PC-9 (cell line): ENCODE measurements around the gene SPTB. TPM values are rescaled to one million over a fixed set of nuclear protein-coding genes. Genes with fewer than 3 reads are reported as not detected.
A peak's percentile ranks its signal among the peaks of the same experiment; 100 is the strongest.

Experiments used
- BruUV-seq: library from RNA; stranded (reverse); fragments of 400-500 nt; replicated peaks from 2 replicates; lab custom pipeline; 2021; lab: Mats Ljungman, UMichigan
- CTCF ChIA-PET: fragments of 300-600 bp; sonication (Branson Sonifier 250); formaldehyde crosslinking; loops from one replicate; lab custom pipeline; 2022; ENCODE audit warnings: antibody characterized with exemption; lab: Charles Lee
- POLR2A ChIA-PET: fragments of 300-600 bp; sonication (Branson Sonifier 250); formaldehyde crosslinking; loops from one replicate; lab custom pipeline; 2022; ENCODE audit warnings: antibody characterized with exemption; ENCODE audit not compliant: unreplicated experiment; lab: Charles Lee
- DNase-seq, 2 experiments: peaks; one replicate each; pipeline versions ENCODE4 v3.0.0 to v3.0.0-alpha.2; 2015 to 2022; ENCODE audit warnings: mixed read lengths in 1 of 2
- H2AFZ ChIP-seq: fragments of 200-600 bp; sonication (generic); 2 replicates; pipeline ENCODE4 v1.8.1; 2017; ENCODE audit warnings: antibody characterized with exemption
- H3F3A ChIP-seq: fragments of 200-600 bp; sonication (generic); 2 replicates; pipeline ENCODE4 v1.8.1; 2017; ENCODE audit warnings: antibody characterized with exemption, mild to moderate bottlenecking, low read depth; ENCODE audit not compliant: insufficient read depth
- H3K27ac ChIP-seq: fragments of 200-600 bp; sonication (generic); 2 replicates; pipeline ENCODE4 v1.6.1; 2016; ENCODE audit warnings: mixed run types
- H3K27me3 ChIP-seq: fragments of 200-600 bp; sonication (generic); 2 replicates; pipeline ENCODE4 v1.6.1; 2016; ENCODE audit warnings: low read depth, mixed run types; ENCODE audit not compliant: insufficient read depth
- H3K36me3 ChIP-seq: fragments of 200-600 bp; sonication (generic); 2 replicates; pipeline ENCODE4 v1.6.1; 2016; ENCODE audit warnings: low read depth, mixed run types
- H3K4me1 ChIP-seq: fragments of 200-600 bp; sonication (generic); replicated peaks from 2 replicates; pipeline ENCODE4 v1.6.1; 2016; ENCODE audit warnings: mixed run types; ENCODE audit not compliant: insufficient read depth
- H3K4me2 ChIP-seq: fragments of 200-600 bp; sonication (generic); 2 replicates; pipeline ENCODE4 v1.6.1; 2017; ENCODE audit warnings: mixed run types
- H3K4me3 ChIP-seq: fragments of 200-600 bp; sonication (generic); 2 replicates; pipeline ENCODE4 v1.6.1; 2016; ENCODE audit warnings: mixed run types
- H3K79me2 ChIP-seq: fragments of 200-600 bp; sonication (generic); 2 replicates; pipeline ENCODE4 v1.6.1; 2017; ENCODE audit warnings: low read depth, mixed run types
- H3K9me2 ChIP-seq: fragments of 200-600 bp; sonication (generic); 2 replicates; pipeline ENCODE4 v1.8.1; 2017; ENCODE audit warnings: mild to moderate bottlenecking; ENCODE audit not compliant: insufficient read depth
- H3K9me3 ChIP-seq: fragments of 200-600 bp; sonication (generic); 2 replicates; pipeline ENCODE4 v1.8.1; 2016; ENCODE audit warnings: low read depth; ENCODE audit not compliant: insufficient read depth
- H4K20me1 ChIP-seq: fragments of 200-600 bp; sonication (generic); 2 replicates; pipeline ENCODE4 v1.8.1; 2017; ENCODE audit not compliant: insufficient read depth
- CTCF ChIP-seq: fragments of 200-600 bp; sonication (generic); conservative IDR thresholded peaks from 2 replicates; pipeline ENCODE4 v1.6.1; 2017; ENCODE audit warnings: mixed run types, antibody characterized with exemption, mild to moderate bottlenecking, moderate library complexity
- EZH2 ChIP-seq: fragments of 200-600 bp; sonication (generic); IDR thresholded peaks from 2 replicates; pipeline ENCODE4 v1.8.0; 2017; ENCODE audit warnings: antibody characterized with exemption, low read depth
- intact Hi-C: fragments of 100-400 bp; cut with micrococcal nuclease; formaldehyde crosslinking; loops from one replicate; pipeline ENCODE4 v1.10.0; 2022; ENCODE audit not compliant: unreplicated experiment
- total RNA-seq: library from RNA; stranded (reverse); gene quantifications from 2 replicates; pipeline ENCODE4 v1.2.3, GENCODE V29; 2021

The SPTB gene
- total RNA-seq, 1 experiment from 2014 or later, result 0.50 TPM

- H3K4me3 ChIP-seq, result peak overlapping the region; percentile 11; the same call in 1 of the 2 replicates
- H3K36me3 ChIP-seq, result no peaks in the 10 kb centered on the region
- TSS peak; percentile 91 for BruUV-seq
- H3K27ac ChIP-seq, result peak overlapping the region; percentile 88
- ChIA-PET CTCF (interaction anchor here (0.7 to 1.0 kb wide), 2 partner anchors 45 to 215 kb away, joined by 3 read pairs; no protein-coding TSS in a partner anchor), POLR2A (interaction anchor here (0.5 to 0.6 kb wide), 2 partner anchors 214 to 279 kb away, joined by 4 to 5 read pairs; no protein-coding TSS in a partner anchor)
- no peaks in the 10 kb centered on the region for H3K9me2 ChIP-seq
- peaks cover 38% of the 10 kb centered on the region for H3F3A ChIP-seq
- DNase-seq, result no peak
- H2AFZ ChIP-seq, result no peak overlapping the region
- H3K27me3 ChIP-seq, result no peaks in the 10 kb centered on the region
- H3K79me2 ChIP-seq, result peaks cover 89% of the 10 kb centered on the region
- H3K4me1 ChIP-seq, result peaks cover 92% of the 10 kb centered on the region
- peak overlapping the region; percentile 66 for H3K4me2 ChIP-seq
- no peaks in the 10 kb centered on the region for H4K20me1 ChIP-seq
- H3K9me3 ChIP-seq, result no peaks in the 10 kb centered on the region
- TF ChIP-seq CTCF (no peak), EZH2 (no peak)
- intact Hi-C loops, result no loop called here
Observed at GRCh38 chr14:64719601-64720000, 160.1 kb downstream of the SPTB start.

DNA sequence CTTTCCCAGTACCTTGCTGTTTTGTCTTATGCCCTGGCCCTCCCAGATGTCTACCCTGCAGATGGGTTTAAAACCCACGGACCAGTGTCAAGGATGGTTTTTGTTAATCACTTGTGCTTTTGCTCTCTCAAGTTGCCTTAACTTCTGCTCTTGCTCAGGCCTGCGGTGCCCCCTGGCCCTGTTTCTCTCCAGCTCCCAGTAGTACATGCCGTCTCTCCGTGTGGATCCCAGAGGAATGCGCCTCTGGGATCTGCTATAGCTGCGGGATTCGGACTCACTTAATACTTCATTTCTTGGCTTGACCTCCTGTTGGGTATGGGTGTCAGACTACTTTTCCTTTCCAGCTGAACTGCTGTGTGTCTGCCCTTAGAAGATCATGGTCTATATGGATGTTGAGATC is 160.9 kb downstream of the SPTB start:
- DNase-seq, result no peak
- Histone ChIP-seq H3K9me2 (no peaks in the 10 kb centered on the region), H3K4me2 (peak overlapping the region; percentile 69; the same call in 1 of the 2 replicates), H3K4me1 (peaks cover 84% of the 10 kb centered on the region), H3F3A (peaks cover 47% of the 10 kb centered on the region), H3K27ac (peak overlapping the region; percentile 88), H3K9me3 (peaks cover 5% of the 10 kb centered on the region; the same call in 1 of the 2 replicates), H3K27me3 (no peaks in the 10 kb centered on the region), H3K36me3 (0 out of 2 replicates have a peak, but pooled peaks cover 3% of the 10 kb centered on the region), H3K4me3 (no peak overlapping the region), H2AFZ (no peak overlapping the region), H3K79me2 (peaks cover 89% of the 10 kb centered on the region), H4K20me1 (no peaks in the 10 kb centered on the region)
- ChIA-PET CTCF (no interaction called here), POLR2A (no interaction called here)
- intact Hi-C loops, result no loop called here
- TF ChIP-seq EZH2 (no peak), CTCF (no peak)
- no TSS peak for BruUV-seq

DNA sequence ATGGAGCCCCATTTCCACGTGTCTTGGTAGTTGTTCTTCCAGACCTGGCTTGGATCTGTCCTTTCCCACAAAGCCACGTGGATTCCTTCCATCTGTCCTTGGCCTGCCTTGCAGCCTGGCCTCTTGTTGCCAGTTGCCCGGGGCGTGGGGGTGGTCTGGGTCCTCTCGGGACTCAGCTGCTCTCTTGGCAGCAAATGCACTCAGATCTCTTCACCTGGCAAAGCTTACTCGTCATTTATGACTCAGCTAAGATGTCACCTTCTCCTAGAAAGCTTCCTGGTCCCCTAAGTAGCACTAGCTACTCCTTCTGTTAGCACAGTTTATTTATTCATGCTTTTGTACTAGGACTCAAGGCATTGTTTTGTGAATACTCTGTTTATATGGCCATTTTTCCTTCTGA is 161.8 kb downstream of the SPTB start:
- H4K20me1 ChIP-seq, result no peaks in the 10 kb centered on the region
- H3K4me1 ChIP-seq, result peaks cover 75% of the 10 kb centered on the region
- H3K36me3 ChIP-seq, result 0 out of 2 replicates have a peak, but pooled peaks cover 3% of the 10 kb centered on the region
- H3K4me2 ChIP-seq, result peak overlapping the region; percentile 69
- TF ChIP-seq CTCF, result no peak
- no peak for TF ChIP-seq EZH2
- H3K4me3 ChIP-seq, result no peak overlapping the region
- peak; percentile 87 to 91 for DNase-seq
- peak overlapping the region; percentile 55 for H3K27ac ChIP-seq
- peaks cover 92% of the 10 kb centered on the region for H3K79me2 ChIP-seq
- no peaks in the 10 kb centered on the region for H3K27me3 ChIP-seq
- H2AFZ ChIP-seq, result no peak overlapping the region
- H3K9me3 ChIP-seq, result peaks cover 14% of the 10 kb centered on the region; the same call in 1 of the 2 replicates
- H3F3A ChIP-seq, result peaks cover 47% of the 10 kb centered on the region
- intact Hi-C loops, result no loop called here
- BruUV-seq, result no TSS peak
- no peaks in the 10 kb centered on the region for H3K9me2 ChIP-seq
- POLR2A ChIA-PET, result interaction anchor here (0.7 kb wide), 3 partner anchors 19 to 175 kb away, joined by 3 to 6 read pairs (median 5); no protein-coding TSS in a partner anchor
- CTCF ChIA-PET, result no interaction called here
